Fibroblast of lung (primary cell): ENCODE results near the gene PCDHB9.

ENCODE experiments used
- EZH2 ChIP-seq: IDR thresholded peaks from 2 replicates; pipeline ENCODE4 v1.5.1; 2012; ENCODE audit warnings: low read length, control low read depth, mild to moderate bottlenecking; ENCODE audit errors: missing control alignments
- TF ChIP-seq, protein P1 (sequence below), 2 donors: IDR thresholded peaks in 1 of 2; conservative IDR thresholded peaks in 1 of 2; 1 replicate in 1 of 2; 2 replicates in 1 of 2; pipeline ENCODE4 v1.5.1; 2011 to 2012; ENCODE audit warnings: low read length in 2 of 2, control low read depth in 1 of 2, inconsistent platforms in 1 of 2, low read depth in 1 of 2, mild to moderate bottlenecking in 1 of 2

DNA sequence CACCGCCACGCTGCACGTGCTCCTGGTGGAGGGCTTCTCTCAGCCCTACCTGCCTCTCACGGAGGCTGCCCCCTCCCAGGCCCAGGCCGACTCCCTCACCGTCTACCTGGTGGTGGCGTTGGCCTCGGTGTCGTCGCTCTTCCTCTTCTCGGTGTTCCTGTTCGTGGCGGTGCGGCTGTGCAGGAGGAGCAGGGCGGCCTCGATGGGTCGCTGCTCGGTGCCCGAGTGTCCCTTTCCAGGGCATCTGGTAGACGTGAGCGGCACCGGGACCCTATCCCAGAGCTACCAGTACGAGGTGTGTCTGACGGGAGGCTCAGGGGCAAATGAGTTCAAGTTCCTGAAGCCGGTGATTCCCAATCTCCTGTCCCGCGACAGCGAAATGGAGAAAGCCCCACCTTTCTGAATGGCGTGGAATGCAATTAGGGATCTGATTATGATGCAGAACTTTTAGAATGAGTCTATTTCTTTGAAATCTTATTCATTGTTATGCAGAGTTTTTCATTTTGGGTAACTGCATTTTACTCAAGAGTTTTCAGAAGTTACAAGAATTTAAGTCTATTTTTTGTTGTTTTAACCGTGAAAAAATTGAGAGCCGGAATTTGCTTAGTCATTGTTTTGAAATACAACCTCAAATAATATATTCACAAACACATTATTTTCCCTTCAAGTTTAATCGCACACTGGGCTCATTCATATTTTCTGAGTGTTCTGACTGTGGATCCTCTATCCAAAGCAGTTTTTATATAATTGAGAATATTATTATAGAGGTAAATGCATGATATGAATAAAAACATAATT is 49.8 kb downstream of the PCDHB9 start:
- TF ChIP-seq, protein P1, sequence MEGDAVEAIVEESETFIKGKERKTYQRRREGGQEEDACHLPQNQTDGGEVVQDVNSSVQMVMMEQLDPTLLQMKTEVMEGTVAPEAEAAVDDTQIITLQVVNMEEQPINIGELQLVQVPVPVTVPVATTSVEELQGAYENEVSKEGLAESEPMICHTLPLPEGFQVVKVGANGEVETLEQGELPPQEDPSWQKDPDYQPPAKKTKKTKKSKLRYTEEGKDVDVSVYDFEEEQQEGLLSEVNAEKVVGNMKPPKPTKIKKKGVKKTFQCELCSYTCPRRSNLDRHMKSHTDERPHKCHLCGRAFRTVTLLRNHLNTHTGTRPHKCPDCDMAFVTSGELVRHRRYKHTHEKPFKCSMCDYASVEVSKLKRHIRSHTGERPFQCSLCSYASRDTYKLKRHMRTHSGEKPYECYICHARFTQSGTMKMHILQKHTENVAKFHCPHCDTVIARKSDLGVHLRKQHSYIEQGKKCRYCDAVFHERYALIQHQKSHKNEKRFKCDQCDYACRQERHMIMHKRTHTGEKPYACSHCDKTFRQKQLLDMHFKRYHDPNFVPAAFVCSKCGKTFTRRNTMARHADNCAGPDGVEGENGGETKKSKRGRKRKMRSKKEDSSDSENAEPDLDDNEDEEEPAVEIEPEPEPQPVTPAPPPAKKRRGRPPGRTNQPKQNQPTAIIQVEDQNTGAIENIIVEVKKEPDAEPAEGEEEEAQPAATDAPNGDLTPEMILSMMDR (conservative IDR thresholded peaks at IDR 0.05 in 1 of 2, IDR thresholded peaks at IDR 0.05 in 1 of 2; ENCODE audit: low read depth in 1 of 2, low read length in 2 of 2): no peak
- no peak for TF ChIP-seq EZH2
